Astrocyte of the spinal cord (primary cell): ENCODE measurements around the gene MROH2B.

Source experiments
- DNase-seq: peaks from one replicate; pipeline ENCODE4 v3.0.0; 2011; ENCODE audit warnings: low read depth, low spot score
- H3K4me3 ChIP-seq: 2 replicates; pipeline ENCODE4 v1.5.1; 2011; ENCODE audit warnings: low read depth, mild to moderate bottlenecking, low read length, moderate library complexity
- CTCF ChIP-seq: IDR thresholded peaks from 2 replicates; pipeline ENCODE4 v1.5.1; 2012; ENCODE audit warnings: low read depth, mild to moderate bottlenecking, low read length, inconsistent platforms
- in situ Hi-C: cut with HindIII; loops from 2 replicates; pipeline ENCODE4 v1.10.0; 2017; ENCODE audit warnings: low sequenced_read_pairs

The MROH2B gene

GRCh38 chr5:40983781-40984180 is 87.4 kb downstream of the MROH2B start:
- in situ Hi-C loops, result no loop called here
- TF ChIP-seq CTCF, result no peak
- no peak for DNase-seq
- no peak overlapping the region for H3K4me3 ChIP-seq

- TF ChIP-seq CTCF, result no peak
- DNase-seq, result no peak
- in situ Hi-C loops, result no loop called here
- H3K4me3 ChIP-seq, result no peak overlapping the region
These were observed 89.7 kb downstream of the MROH2B start for GRCh38 chr5:40981420-40981819.

- in situ Hi-C loops, result no loop called here
- no peak for DNase-seq
These were observed 94.3 kb downstream of the MROH2B start for GRCh38 chr5:40976836-40977235.

GRCh38 chr5:40976041-40976440 is 95.1 kb downstream of the MROH2B start:
- in situ Hi-C loops, result no loop called here
- no peak for DNase-seq
- TF ChIP-seq CTCF, result no peak
- H3K4me3 ChIP-seq, result no peak overlapping the region

More at GRCh38 chr5:40976836-40977235, 94.3 kb downstream of the MROH2B start:
- no peak overlapping the region for H3K4me3 ChIP-seq
- TF ChIP-seq CTCF, result no peak

- no peak for TF ChIP-seq CTCF
- in situ Hi-C loops, result no loop called here
- H3K4me3 ChIP-seq, result no peak overlapping the region
- DNase-seq, result no peak
These were observed 97.7 kb downstream of the MROH2B start for GRCh38 chr5:40973364-40974004.

GRCh38 chr5:40972434-40972833 is 98.7 kb downstream of the MROH2B start:
- H3K4me3 ChIP-seq, result no peak overlapping the region
- in situ Hi-C loops, result no loop called here
- no peak for TF ChIP-seq CTCF
- no peak for DNase-seq
